Liver (tissue), 9 donors: Measurements from ENCODE around the gene PREX1. TPM values are rescaled to one million over a fixed set of nuclear protein-coding genes. Genes with fewer than 3 reads are reported as not detected.

Source experiments
- DNase-seq: peaks from one replicate; pipeline ENCODE4 v3.0.0-alpha.2; 2017; ENCODE audit warnings: low spot score
- H3K27ac ChIP-seq, 2 donors: one replicate each; pipeline ENCODE4 v1.7.0; 2013; ENCODE audit warnings: inconsistent platforms in 2 of 2, low read length in 2 of 2, control low read depth in 1 of 2, low read depth in 1 of 2, mild to moderate bottlenecking in 1 of 2
- H3K27me3 ChIP-seq, 4 donors: one replicate each; pipeline versions ENCODE4 v1.6.1 to v1.7.0; 2013; ENCODE audit warnings: low read length in 3 of 4, inconsistent platforms in 1 of 4, mild to moderate bottlenecking in 1 of 4, moderate library complexity in 1 of 4; ENCODE audit not compliant: control insufficient read depth in 4 of 4, insufficient read depth in 4 of 4
- H3K36me3 ChIP-seq, 4 donors: one replicate each; pipeline versions ENCODE4 v1.6.1 to v1.7.0; 2013; ENCODE audit warnings: low read length in 3 of 4, mild to moderate bottlenecking in 3 of 4, low read depth in 1 of 4, moderate library complexity in 1 of 4; ENCODE audit not compliant: control insufficient read depth in 4 of 4, insufficient read depth in 3 of 4
- H3K4me1 ChIP-seq, 4 donors: one replicate each; pipeline versions ENCODE4 v1.6.1 to v1.7.0; 2013; ENCODE audit warnings: low read length in 3 of 4, mild to moderate bottlenecking in 3 of 4, moderate library complexity in 1 of 4; ENCODE audit not compliant: control insufficient read depth in 4 of 4, insufficient read depth in 4 of 4
- H3K4me3 ChIP-seq, 3 donors: one replicate each; pipeline versions ENCODE4 v1.6.1 to v1.7.0; 2013; ENCODE audit warnings: low read length in 3 of 3, control low read depth in 1 of 3, low read depth in 1 of 3, mild to moderate bottlenecking in 1 of 3
- H3K9ac ChIP-seq, 2 donors: one replicate each; pipeline ENCODE4 v1.7.0; 2013; ENCODE audit warnings: low read length in 2 of 2, mild to moderate bottlenecking in 2 of 2, moderate library complexity in 2 of 2, control low read depth in 1 of 2, low read depth in 1 of 2
- H3K9me3 ChIP-seq, 4 donors: one replicate each; pipeline versions ENCODE4 v1.6.1 to v1.7.0; 2013; ENCODE audit warnings: low read length in 3 of 4; ENCODE audit not compliant: control insufficient read depth in 4 of 4
- ATF3 ChIP-seq: IDR thresholded peaks from 2 replicates; pipeline ENCODE4 v1.6.1; 2016; ENCODE audit warnings: antibody characterized with exemption
- CTCF ChIP-seq: fragments of 150-350 bp; IDR thresholded peaks from 2 replicates; pipeline ENCODE4 v1.5.1; 2017; ENCODE audit warnings: improper control_type of control experiment, low read depth, low read length; ENCODE audit not compliant: missing input control
- EGR1 ChIP-seq, 2 donors: IDR thresholded peaks; 2 replicates each; pipeline ENCODE4 v1.6.1; 2016 to 2018; ENCODE audit warnings: antibody characterized with exemption in 2 of 2, low read depth in 2 of 2
- FOXA1 ChIP-seq: IDR thresholded peaks from 2 replicates; pipeline ENCODE4 v1.6.1; 2016; ENCODE audit warnings: antibody characterized with exemption
- FOXA2 ChIP-seq: IDR thresholded peaks from 2 replicates; pipeline ENCODE4 v1.6.1; 2016; ENCODE audit warnings: antibody characterized with exemption
- GABPA ChIP-seq, 2 donors: IDR thresholded peaks in 1 of 2; conservative IDR thresholded peaks in 1 of 2; 2 replicates each; pipeline ENCODE4 v1.6.1; 2016; ENCODE audit warnings: antibody characterized with exemption in 2 of 2, mild to moderate bottlenecking in 1 of 2, moderate library complexity in 1 of 2
- HNF4G ChIP-seq: IDR thresholded peaks from 2 replicates; pipeline ENCODE4 v1.6.1; 2016; ENCODE audit warnings: antibody characterized with exemption
- JUND ChIP-seq, 2 donors: IDR thresholded peaks; 2 replicates each; pipeline ENCODE4 v1.6.1; 2016; ENCODE audit warnings: antibody characterized with exemption in 2 of 2
- NR2F2 ChIP-seq: IDR thresholded peaks from 2 replicates; pipeline ENCODE4 v1.6.1; 2016; ENCODE audit warnings: antibody characterized with exemption
- RAD21 ChIP-seq, 2 donors: IDR thresholded peaks; 2 replicates each; pipeline ENCODE4 v1.6.1; 2016; ENCODE audit warnings: antibody characterized with exemption in 2 of 2, mild to moderate bottlenecking in 2 of 2
- REST ChIP-seq: IDR thresholded peaks from 2 replicates; pipeline ENCODE4 v1.6.1; 2016; ENCODE audit warnings: antibody characterized with exemption, mild to moderate bottlenecking
- RXRA ChIP-seq, 2 donors: IDR thresholded peaks; 2 replicates each; pipeline ENCODE4 v1.6.1; 2017 to 2018; ENCODE audit warnings: antibody characterized with exemption in 2 of 2, mild to moderate bottlenecking in 1 of 2
- SP1 ChIP-seq: IDR thresholded peaks from 2 replicates; pipeline ENCODE4 v1.6.1; 2018; ENCODE audit warnings: antibody characterized with exemption, mild to moderate bottlenecking
- TAF1 ChIP-seq: conservative IDR thresholded peaks from 2 replicates; pipeline ENCODE4 v1.6.1; 2016; ENCODE audit warnings: antibody characterized with exemption, mild to moderate bottlenecking
- ZBTB33 ChIP-seq: IDR thresholded peaks from 2 replicates; pipeline ENCODE4 v1.6.1; 2016; ENCODE audit warnings: antibody characterized with exemption
- WGBS: extraction: QIAGEN DNeasy Blood & Tissue Kit; methylation state at CpG from one replicate; pipeline ENCODE4 v1.1.7; 2013; 5-methylcytosine and 5-hydroxymethylcytosine counted together
- polyA plus RNA-seq, 2 donors: library from polyadenylated mRNA; stranded (reverse) in 1 of 2; unstranded in 1 of 2; fragments of 200-250 nt in 1 of 2; fragments of >200 nt in 1 of 2; fragmentation: Nextera tagmentation in 1 of 2; extraction: Ambion mirVana in 1 of 2; gene quantifications; one replicate each; pipeline versions ENCODE4 v1.2.1 to v1.2.3, GENCODE V29; 2013 to 2015
- total RNA-seq, 2 donors: library from RNA; depleted of rRNA; stranded (reverse); fragments of >200 nt; gene quantifications; one replicate each; pipeline ENCODE4 v1.2.3, GENCODE V29; 2014
- donor health status: healthy.
- donor health status: healthy.
- donor health status: healthy.
- donor health status: healthy.
- donor health status: healthy.

PREX1 gene
- total and polyA plus RNA-seq, 4 donors = 2.2 to 18.0 (median 10.8) TPM

- TF ChIP-seq REST = no peak
Measured at GRCh38 chr20:48585061-48585870, 242.5 kb downstream of the PREX1 start (continued).

GRCh38 chr20:48584391-48585060, 243.3 kb downstream of the PREX1 start:
- Histone ChIP-seq H3K36me3 (no peaks in the 10 kb centered on the region), H3K9me3 (no peaks in the 10 kb centered on the region), H3K27me3 (no peaks in the 10 kb centered on the region), H3K4me3 (no peak overlapping the region), H3K9ac (no peak overlapping the region), H3K4me1 (no peaks in the 10 kb centered on the region), H3K27ac (no peak overlapping the region)
- DNase-seq = no peak
- WGBS = 45% methylated on average over 8 of the region's 8 CpGs
- TF ChIP-seq EGR1 (IDR thresholded peaks at IDR 0.05; ENCODE audit: low read depth in 2 of 2) (no peak), ZBTB33 (no peak)

GRCh38 chr20:48583801-48584200, 244.0 kb downstream of the PREX1 start:
- Histone ChIP-seq H3K27ac (no peak overlapping the region), H3K27me3 (no peaks in the 10 kb centered on the region), H3K36me3 (no peaks in the 10 kb centered on the region), H3K4me1 (no peaks in the 10 kb centered on the region), H3K9ac (no peak overlapping the region), H3K9me3 (no peaks in the 10 kb centered on the region), H3K4me3 (no peak overlapping the region)
- WGBS = 77% methylated on average over 11 of the region's 11 CpGs
- DNase-seq = no peak
- TF ChIP-seq CTCF (no peak), FOXA2 (no peak), NR2F2 (no peak), ZBTB33 (no peak), SP1 (no peak), FOXA1 (no peak), GABPA (IDR thresholded peaks at IDR 0.05 in 1 of 2, conservative IDR thresholded peaks at IDR 0.05 in 1 of 2) (no peak), RAD21 (IDR thresholded peaks at IDR 0.05) (no peak), HNF4G (no peak), JUND (IDR thresholded peaks at IDR 0.05) (no peak), TAF1 (no peak), REST (no peak), RXRA (IDR thresholded peaks at IDR 0.05) (no peak), ATF3 (no peak)
